Lower leg skin (tissue), 4 donors: ENCODE data around the gene WEE2. TPM values are rescaled to one million over a fixed set of nuclear protein-coding genes. Genes with fewer than 3 reads are reported as not detected.

ENCODE experiments used
- DNase-seq, 2 donors: peaks; one replicate each; pipeline ENCODE4 v3.0.0-alpha.2; 2019; ENCODE audit warnings: low spot score in 2 of 2
- H3K4me3 ChIP-seq: fragments of 200-600 bp; sonication (generic); 2 replicates; pipeline ENCODE4 v1.5.1; 2017; ENCODE audit warnings: mild to moderate bottlenecking, low read depth; ENCODE audit not compliant: poor library complexity, severe bottlenecking
- CTCF ChIP-seq, 3 donors: fragments of 450-650 bp; IDR thresholded peaks; one replicate each; pipeline ENCODE4 v1.5.1; 2016; ENCODE audit warnings: antibody characterized with exemption in 3 of 3, mild to moderate bottlenecking in 3 of 3, moderate library complexity in 2 of 3
- POLR2A ChIP-seq, 2 donors: fragments of 450-650 bp; IDR thresholded peaks; one replicate each; pipeline ENCODE4 v1.6.1; 2016 to 2017; ENCODE audit warnings: antibody characterized with exemption in 2 of 2, mild to moderate bottlenecking in 1 of 2, moderate library complexity in 1 of 2
- WGBS, 2 donors: methylation state at CpG; one replicate each; pipeline ENCODE4 v1.1.5; 2018; 5-methylcytosine and 5-hydroxymethylcytosine counted together
- intact Hi-C: fragments of 100-400 bp; cut with DNase I; formaldehyde crosslinking; loops from one replicate; pipeline ENCODE4 v1.15.0; 2023; ENCODE audit warnings: low total_unique reads
- total RNA-seq, 4 donors: library from RNA; depleted of rRNA; stranded (reverse); fragments of >200 nt; gene quantifications; one replicate each; pipeline ENCODE4 v1.1.0, GENCODE V29; 2016

The WEE2 gene
- total RNA-seq, 4 donors from 2014 or later, result not detected

- intact Hi-C loops, result no loop called here
- TF ChIP-seq POLR2A (IDR thresholded peaks at IDR 0.05) (no peak), CTCF (IDR thresholded peaks at IDR 0.05) (no peak)
- no peak for DNase-seq
- H3K4me3 ChIP-seq, result no peak overlapping the region
- 48 to 49% methylated on average over 1 of the region's 1 CpG for WGBS, 2 donors
These were observed 2.1 kb downstream of the WEE2 start for GRCh38 chr7:141710301-141710700.

- DNase-seq, result no peak
- TF ChIP-seq CTCF (IDR thresholded peaks at IDR 0.05) (no peak), POLR2A (IDR thresholded peaks at IDR 0.05) (no peak)
- intact Hi-C loops, result no loop called here
- 85 to 90% methylated on average over 5 of the region's 5 CpGs for WGBS, 2 donors
- H3K4me3 ChIP-seq, result no peak overlapping the region
These were observed 4.6 kb downstream of the WEE2 start for GRCh38 chr7:141712603-141713255.

- TF ChIP-seq CTCF (IDR thresholded peaks at IDR 0.05) (no peak), POLR2A (IDR thresholded peaks at IDR 0.05) (no peak)
- no peak for DNase-seq
- no peak overlapping the region for H3K4me3 ChIP-seq
- intact Hi-C loops, result no loop called here
- WGBS, 2 donors, result 87 to 93% methylated on average over 1 of the region's 1 CpG
These were observed 5.7 kb downstream of the WEE2 start for GRCh38 chr7:141713890-141714289.

GRCh38 chr7:141714571-141714970 is 6.4 kb downstream of the WEE2 start:
- 76 to 93% methylated on average over 2 of the region's 2 CpGs for WGBS, 2 donors
- no peak overlapping the region for H3K4me3 ChIP-seq
- TF ChIP-seq CTCF (IDR thresholded peaks at IDR 0.05) (no peak), POLR2A (IDR thresholded peaks at IDR 0.05) (no peak)
- no peak for DNase-seq
- intact Hi-C loops, result no loop called here

- TF ChIP-seq CTCF (IDR thresholded peaks at IDR 0.05) (no peak), POLR2A (IDR thresholded peaks at IDR 0.05) (no peak)
- H3K4me3 ChIP-seq, result no peak overlapping the region
- 59 to 80% methylated on average over 4 of the region's 4 CpGs for WGBS, 2 donors
- no peak for DNase-seq
- intact Hi-C loops, result no loop called here
These were observed 6.9 kb downstream of the WEE2 start for GRCh38 chr7:141715018-141715417.
